PC-9 (cell line): Measurements from ENCODE around the gene ATP13A3.

ENCODE experiments used
- CTCF ChIP-seq: fragments of 200-600 bp; sonication (generic); conservative IDR thresholded peaks from 2 replicates; pipeline ENCODE4 v1.6.1; 2017; ENCODE audit warnings: mixed run types, antibody characterized with exemption, mild to moderate bottlenecking, moderate library complexity
- EZH2 ChIP-seq: fragments of 200-600 bp; sonication (generic); IDR thresholded peaks from 2 replicates; pipeline ENCODE4 v1.8.0; 2017; ENCODE audit warnings: antibody characterized with exemption, low read depth

GRCh38 chr3:194458131-194458530, 28.7 kb downstream of the ATP13A3 start:
- TF ChIP-seq CTCF, result no peak
- TF ChIP-seq EZH2, result no peak
